Stimulated activated memory B cell treated with anti-CD40 and anti-IgM and Interleukin-4, amounts not matched to agents 10 μg/mL and 1 μg/mL and 100 μg/mL, for 72 hours (primary cell): ENCODE results near the gene ZNF543.
A peak's percentile ranks its signal among the peaks of the same experiment; 100 is the strongest.
"Not testable (repeated sequence)": the region's sequence is repeated elsewhere in the genome, so short reads cannot be mapped to it uniquely, and the experiment has no call there.

Source experiments
- ATAC-seq: fragments of 150-1000 bp; cut with Tn5 transposase; 2 replicates; pipeline ENCODE4 v1.10.0; 2021
- H3K27ac Mint-ChIP-seq: one replicate; pipeline ENCODE4 v1.8.0; 2022; ENCODE audit warnings: mild to moderate bottlenecking, mixed read lengths
- H3K27me3 Mint-ChIP-seq: one replicate; pipeline ENCODE4 v1.8.0; 2022; ENCODE audit warnings: mixed read lengths
- H3K36me3 Mint-ChIP-seq: one replicate; pipeline ENCODE4 v1.8.0; 2022; ENCODE audit warnings: mixed read lengths
- H3K4me1 Mint-ChIP-seq: one replicate; pipeline ENCODE4 v1.8.0; 2022; ENCODE audit warnings: mixed read lengths
- H3K4me3 Mint-ChIP-seq: one replicate; pipeline ENCODE4 v1.8.0; 2022; ENCODE audit warnings: mild to moderate bottlenecking, moderate library complexity, mixed read lengths
- H3K9me3 Mint-ChIP-seq: one replicate; pipeline ENCODE4 v1.8.0; 2022; ENCODE audit warnings: mixed read lengths

The ZNF543 gene

GRCh38 chr19:57351867-57352266, 31.6 kb downstream of the ZNF543 start:
- Mint-ChIP-seq H3K4me3 (peak overlapping the region; percentile 96), H3K27ac (peak overlapping the region; percentile 96), H3K36me3 (peaks cover 58% of the 10 kb centered on the region)

GRCh38 chr19:57355916-57356315, 35.6 kb downstream of the ZNF543 start:
- no peak overlapping the region for H3K4me3 Mint-ChIP-seq
- no peak for ATAC-seq
- no peaks in the 10 kb centered on the region for H3K27me3 Mint-ChIP-seq
- peaks cover 86% of the 10 kb centered on the region for H3K36me3 Mint-ChIP-seq
- H3K27ac Mint-ChIP-seq: no peak overlapping the region
- peaks cover 39% of the 10 kb centered on the region for H3K9me3 Mint-ChIP-seq
- H3K4me1 Mint-ChIP-seq: peaks cover 29% of the 10 kb centered on the region

More at GRCh38 chr19:57351867-57352266, 31.6 kb downstream of the ZNF543 start:
- Mint-ChIP-seq H3K27me3 (no peaks in the 10 kb centered on the region), H3K4me1 (peaks cover 37% of the 10 kb centered on the region), H3K9me3 (peaks cover 32% of the 10 kb centered on the region)
- no peak for ATAC-seq

DNA sequence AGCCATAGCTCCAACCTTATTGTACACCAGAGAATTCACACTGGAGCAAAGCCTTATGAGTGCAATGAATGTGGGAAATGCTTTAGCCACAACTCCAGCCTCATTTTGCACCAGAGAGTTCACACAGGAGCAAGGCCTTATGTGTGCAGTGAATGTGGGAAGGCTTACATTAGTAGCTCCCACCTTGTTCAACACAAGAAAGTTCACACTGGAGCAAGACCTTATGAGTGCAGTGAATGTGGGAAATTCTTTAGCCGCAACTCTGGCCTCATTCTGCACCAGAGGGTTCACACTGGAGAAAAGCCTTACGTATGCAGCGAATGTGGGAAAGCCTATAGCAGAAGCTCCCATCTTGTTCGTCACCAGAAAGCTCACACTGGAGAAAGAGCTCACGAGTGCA, 37.1 kb downstream of the ZNF543 start:
- Mint-ChIP-seq H3K4me3 (no peak overlapping the region), H3K9me3 (peaks cover 40% of the 10 kb centered on the region), H3K36me3 (peaks cover 77% of the 10 kb centered on the region), H3K27ac (no peak overlapping the region), H3K27me3 (no peaks in the 10 kb centered on the region), H3K4me1 (peaks cover 14% of the 10 kb centered on the region)
- no peak for ATAC-seq

DNA sequence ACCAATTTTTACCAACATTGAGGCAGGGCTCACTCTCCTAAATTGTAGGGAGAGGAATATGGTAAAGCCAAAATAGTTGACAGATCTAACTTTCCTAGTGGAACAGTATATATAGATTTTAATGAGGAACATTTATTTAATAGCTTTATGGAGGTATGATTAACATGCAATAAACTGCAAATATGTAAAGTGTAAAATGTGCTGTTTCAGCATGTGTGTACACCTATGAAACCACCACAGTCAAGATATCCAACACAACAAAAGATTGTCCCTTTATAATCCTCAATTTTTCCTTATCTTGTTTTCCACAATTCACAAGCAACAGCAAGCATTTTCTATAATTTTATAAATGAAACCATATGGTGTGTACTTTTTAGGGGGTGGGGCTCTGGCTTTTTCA, 39.0 kb downstream of the ZNF543 start:
- no peaks in the 10 kb centered on the region for H3K27me3 Mint-ChIP-seq
- H3K4me1 Mint-ChIP-seq: peaks cover 14% of the 10 kb centered on the region
- no peak for ATAC-seq
- H3K9me3 Mint-ChIP-seq: peaks cover 30% of the 10 kb centered on the region
- H3K27ac Mint-ChIP-seq: no peak overlapping the region
- no peak overlapping the region for H3K4me3 Mint-ChIP-seq
- H3K36me3 Mint-ChIP-seq: peaks cover 66% of the 10 kb centered on the region

GRCh38 chr19:57362419-57362818, 42.1 kb downstream of the ZNF543 start:
- H3K36me3 Mint-ChIP-seq: peaks cover 35% of the 10 kb centered on the region
- peak overlapping the region; percentile 90 for H3K27ac Mint-ChIP-seq
- no peak for ATAC-seq
- H3K4me1 Mint-ChIP-seq: peaks cover 17% of the 10 kb centered on the region
- no peak overlapping the region for H3K4me3 Mint-ChIP-seq
- no peaks in the 10 kb centered on the region for H3K27me3 Mint-ChIP-seq
- peaks cover 11% of the 10 kb centered on the region for H3K9me3 Mint-ChIP-seq

DNA sequence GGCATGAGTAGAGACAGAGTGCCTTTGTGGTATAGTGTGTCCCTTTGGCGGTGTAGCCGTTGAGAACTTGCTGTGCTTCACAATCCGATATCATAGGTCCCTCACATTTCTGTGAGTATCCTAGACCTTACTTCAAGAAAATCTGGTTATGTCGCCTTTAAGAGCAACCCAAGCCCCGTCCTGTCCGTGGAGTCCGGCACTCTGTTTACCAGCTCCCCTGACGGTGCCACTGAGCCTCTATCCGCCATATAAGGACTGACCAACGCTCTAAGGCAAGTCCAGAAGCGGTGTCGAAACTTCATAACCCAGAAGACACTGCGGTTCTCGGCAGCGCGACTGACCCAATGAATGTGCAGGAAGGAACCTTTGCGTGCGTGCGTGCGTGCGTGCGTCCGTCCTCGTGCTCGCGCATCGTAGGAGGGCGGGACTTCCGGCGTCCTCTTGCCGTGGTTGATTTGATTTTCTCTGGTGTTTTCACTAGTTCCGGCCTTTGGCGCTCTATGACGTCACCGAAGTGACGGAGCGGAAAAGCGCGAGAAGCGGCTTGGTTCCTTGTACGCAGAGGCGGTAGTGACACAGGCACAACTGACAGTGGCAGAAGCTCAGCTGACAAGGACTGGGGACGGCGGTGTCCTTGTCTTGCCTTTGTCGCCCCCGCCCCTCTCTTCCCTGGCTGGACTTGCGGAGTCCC, 42.9 kb downstream of the ZNF543 start, which contains the start of the genes TRAPPC2B and ZNF547:
TRAPPC2B (plus strand) TSS at position 555 of the 691 bp plus-strand sequence. CDS start 1,283 bp downstream, outside the sequence.
ZNF547 (plus strand) TSS at position 555 of the 691 bp plus-strand sequence. CDS start 5,005 bp downstream, outside the sequence.
- peak within 1 kb of the TSS; percentile 95 for H3K4me3 Mint-ChIP-seq
- peaks cover 17% of the 10 kb centered on the region for H3K4me1 Mint-ChIP-seq
- peaks cover 28% of the 10 kb centered on the region for H3K36me3 Mint-ChIP-seq
- peak within 1 kb of the TSS; percentile 90 for H3K27ac Mint-ChIP-seq
- peak; percentile 98 for ATAC-seq
- H3K9me3 Mint-ChIP-seq: peaks cover 8% of the 10 kb centered on the region
- H3K27me3 Mint-ChIP-seq: no peaks in the 10 kb centered on the region

GRCh38 chr19:57363688-57364181, 43.5 kb downstream of the ZNF543 start:
- Mint-ChIP-seq H3K27ac (peak overlapping the region; percentile 90), H3K9me3 (peaks cover 9% of the 10 kb centered on the region), H3K36me3 (peaks cover 28% of the 10 kb centered on the region), H3K4me1 (peaks cover 19% of the 10 kb centered on the region), H3K4me3 (peak overlapping the region; percentile 95), H3K27me3 (no peaks in the 10 kb centered on the region)
- peak; percentile 20 for ATAC-seq

- Mint-ChIP-seq H3K9me3 (peaks cover 10% of the 10 kb centered on the region), H3K4me3 (no peak overlapping the region), H3K27me3 (no peaks in the 10 kb centered on the region), H3K36me3 (peaks cover 45% of the 10 kb centered on the region), H3K4me1 (peaks cover 28% of the 10 kb centered on the region), H3K27ac (no peak overlapping the region)
- ATAC-seq: no peak
Measured at GRCh38 chr19:57366776-57367175, 46.5 kb downstream of the ZNF543 start.

DNA sequence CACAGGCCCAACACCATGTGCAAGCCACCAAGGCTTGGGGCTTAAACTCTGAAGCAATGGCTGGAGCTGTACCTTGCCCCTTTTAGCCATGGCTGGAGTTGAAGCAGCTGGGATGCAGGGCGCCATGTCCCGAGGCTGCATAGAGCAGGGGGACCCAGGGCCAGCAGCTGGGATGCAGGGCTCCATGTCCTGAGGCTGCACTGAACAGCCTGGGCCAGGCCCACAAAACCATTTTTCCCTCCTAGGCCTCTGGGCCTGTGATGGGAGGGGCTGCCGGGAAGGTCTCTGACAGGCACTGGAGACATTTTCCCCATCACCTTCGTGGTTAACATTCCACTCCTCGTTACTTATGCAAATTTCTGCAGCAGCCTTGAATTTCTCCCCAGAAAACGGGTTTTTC, 53.9 kb downstream of the ZNF543 start:
- Mint-ChIP-seq H3K4me1 (peaks cover 5% of the 10 kb centered on the region), H3K27ac (no peak overlapping the region), H3K9me3 (peaks cover 25% of the 10 kb centered on the region), H3K36me3 (peaks cover 100% of the 10 kb centered on the region), H3K4me3 (no peak overlapping the region), H3K27me3 (no peaks in the 10 kb centered on the region)
- no peak for ATAC-seq

- not testable (repeated sequence) for ATAC-seq, H3K4me1 Mint-ChIP-seq, H3K27ac Mint-ChIP-seq, H3K27me3 Mint-ChIP-seq, H3K4me3 Mint-ChIP-seq
- peaks cover 100% of the 10 kb centered on the region for H3K36me3 Mint-ChIP-seq
- peaks cover 28% of the 10 kb centered on the region for H3K9me3 Mint-ChIP-seq
Measured at GRCh38 chr19:57374647-57375046, 54.4 kb downstream of the ZNF543 start.

DNA sequence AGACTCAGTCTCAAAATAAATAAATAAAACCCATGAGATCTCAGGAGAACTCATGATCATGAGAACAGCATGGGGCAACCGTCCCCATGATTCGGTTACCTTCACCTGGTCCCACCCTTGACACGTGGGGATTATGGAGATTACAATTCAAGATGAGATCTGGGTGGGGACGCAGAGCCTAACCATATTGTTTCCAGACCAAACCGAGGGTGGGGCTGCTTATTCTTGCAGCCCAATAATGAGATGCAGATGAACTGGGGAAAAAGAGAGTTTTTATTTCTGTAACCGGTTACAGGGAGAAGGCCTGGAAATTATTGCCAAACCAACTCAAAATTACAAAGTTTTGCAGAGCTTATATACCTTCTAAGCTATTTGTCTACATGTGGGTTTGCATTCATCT, 55.9 kb downstream of the ZNF543 start:
- H3K4me1 Mint-ChIP-seq: no peaks in the 10 kb centered on the region
- H3K36me3 Mint-ChIP-seq: peaks cover 92% of the 10 kb centered on the region
- no peak overlapping the region for H3K27ac Mint-ChIP-seq
- H3K4me3 Mint-ChIP-seq: no peak overlapping the region
- ATAC-seq: no peak
- no peaks in the 10 kb centered on the region for H3K27me3 Mint-ChIP-seq
- peaks cover 29% of the 10 kb centered on the region for H3K9me3 Mint-ChIP-seq

- H3K36me3 Mint-ChIP-seq: peaks cover 77% of the 10 kb centered on the region
- H3K27me3 Mint-ChIP-seq: no peaks in the 10 kb centered on the region
- H3K27ac Mint-ChIP-seq: no peak overlapping the region
- H3K4me3 Mint-ChIP-seq: no peak overlapping the region
- H3K9me3 Mint-ChIP-seq: peaks cover 29% of the 10 kb centered on the region
- H3K4me1 Mint-ChIP-seq: no peaks in the 10 kb centered on the region
- ATAC-seq: no peak
Measured at GRCh38 chr19:57377498-57378146, 57.4 kb downstream of the ZNF543 start.
